Neuronal stem cell (in vitro differentiated cells): ENCODE measurements around the gene XXYLT1.

Experiments
- DNase-seq: peaks from one replicate; pipeline ENCODE4 v3.0.0-alpha.2; 2013; ENCODE audit warnings: low spot score
- H2AFZ ChIP-seq: one replicate; pipeline ENCODE4 v1.6.1; 2013; ENCODE audit warnings: mild to moderate bottlenecking, low read length, inconsistent platforms
- H2AK5ac ChIP-seq: 2 replicates; pipeline ENCODE4 v1.6.1; 2013; ENCODE audit warnings: low read depth, mild to moderate bottlenecking, inconsistent platforms, low read length, moderate library complexity, mixed read lengths
- H2BK120ac ChIP-seq: 2 replicates; pipeline ENCODE4 v1.6.1; 2013; ENCODE audit warnings: low read depth, mild to moderate bottlenecking, inconsistent platforms, low read length, moderate library complexity, mixed read lengths
- H2BK12ac ChIP-seq: one replicate; pipeline ENCODE4 v1.6.1; 2013; ENCODE audit warnings: low read length, inconsistent platforms
- H2BK15ac ChIP-seq: 2 replicates; pipeline ENCODE4 v1.6.1; 2013; ENCODE audit warnings: mild to moderate bottlenecking, low read length, inconsistent platforms, mixed read lengths
- H2BK5ac ChIP-seq: one replicate; pipeline ENCODE4 v1.6.1; 2013; ENCODE audit warnings: inconsistent platforms, mild to moderate bottlenecking, low read length, moderate library complexity
- H3K14ac ChIP-seq: one replicate; pipeline ENCODE4 v1.6.1; 2013; ENCODE audit warnings: low read length, inconsistent platforms
- H3K18ac ChIP-seq: 2 replicates; pipeline ENCODE4 v1.6.1; 2013; ENCODE audit warnings: low read length, inconsistent platforms
- H3K23ac ChIP-seq: 2 replicates; pipeline ENCODE4 v1.6.1; 2013; ENCODE audit warnings: low read depth, mild to moderate bottlenecking, mixed read lengths, low read length, inconsistent platforms; ENCODE audit not compliant: poor library complexity
- H3K27ac ChIP-seq: replicated peaks from 3 replicates; pipeline ENCODE4 v1.5.1; 2013; ENCODE audit warnings: low read length, inconsistent platforms
- H3K27me3 ChIP-seq, 3 experiments: 2 replicates each; pipeline ENCODE4 v1.6.1; 2013; ENCODE audit warnings: low read length in 3 of 3, mild to moderate bottlenecking in 2 of 3, inconsistent platforms in 1 of 3, low read depth in 1 of 3, mixed read lengths in 1 of 3, moderate library complexity in 1 of 3; ENCODE audit not compliant: control insufficient read depth in 3 of 3, insufficient read depth in 3 of 3
- H3K36me3 ChIP-seq, 2 donors: replicated peaks in 1 of 2; 2 replicates each; pipeline ENCODE4 v1.6.1; 2013; ENCODE audit warnings: low read length in 2 of 2; ENCODE audit not compliant: control insufficient read depth in 2 of 2, insufficient read depth in 2 of 2
- H3K4ac ChIP-seq: 2 replicates; pipeline ENCODE4 v1.6.1; 2013; ENCODE audit warnings: inconsistent platforms, mild to moderate bottlenecking, low read length, moderate library complexity
- H3K4me1 ChIP-seq, 2 donors: 1 replicate in 1 of 2; 2 replicates in 1 of 2; pipeline ENCODE4 v1.6.1; 2013; ENCODE audit warnings: low read length in 2 of 2, low read depth in 1 of 2; ENCODE audit not compliant: control insufficient read depth in 2 of 2, insufficient read depth in 1 of 2
- H3K4me2 ChIP-seq: one replicate; pipeline ENCODE4 v1.6.1; 2013; ENCODE audit warnings: mild to moderate bottlenecking, low read length, inconsistent platforms; ENCODE audit not compliant: insufficient read depth, poor library complexity, severe bottlenecking
- H3K4me3 ChIP-seq, 2 donors: 2 replicates each; pipeline ENCODE4 v1.5.1; 2013; ENCODE audit warnings: low read length in 2 of 2, mild to moderate bottlenecking in 2 of 2, inconsistent platforms in 1 of 2, moderate library complexity in 1 of 2
- H3K79me1 ChIP-seq: one replicate; pipeline ENCODE4 v1.6.1; 2013; ENCODE audit warnings: low read depth, mild to moderate bottlenecking, inconsistent platforms, low read length, moderate library complexity
- H3K9ac ChIP-seq: one replicate; pipeline ENCODE4 v1.6.1; 2013; ENCODE audit warnings: mild to moderate bottlenecking, low read depth, low read length, inconsistent platforms; ENCODE audit not compliant: poor library complexity
- H3K9me3 ChIP-seq, 2 donors: replicated peaks in 1 of 2; 2 replicates each; pipeline versions ENCODE3 to v1.6.1; 2013; ENCODE audit warnings: low read length in 2 of 2, mild to moderate bottlenecking in 2 of 2, inconsistent platforms in 1 of 2, low read depth in 1 of 2, mixed read lengths in 1 of 2, moderate library complexity in 1 of 2; ENCODE audit not compliant: control insufficient read depth in 2 of 2, insufficient read depth in 1 of 2
- H4K8ac ChIP-seq: one replicate; pipeline ENCODE4 v1.6.1; 2013; ENCODE audit warnings: low read depth, mild to moderate bottlenecking, inconsistent platforms, low read length, moderate library complexity
- H4K91ac ChIP-seq: one replicate; pipeline ENCODE4 v1.6.1; 2013; ENCODE audit warnings: low read length, low read depth, mild to moderate bottlenecking, inconsistent platforms; ENCODE audit not compliant: poor library complexity
- WGBS, 2 donors: extraction: QIAGEN DNeasy Blood & Tissue Kit; methylation state at CpG; one replicate each; pipeline ENCODE4 v1.1.7; 2013; ENCODE audit warnings: missing lambda C conversion rate in 2 of 2, mixed read lengths in 1 of 2; ENCODE audit not compliant: insufficient read length in 2 of 2, insufficient replicate concordance in 1 of 2; ENCODE audit errors: extremely low coverage in 2 of 2; 5-methylcytosine and 5-hydroxymethylcytosine counted together

Gene XXYLT1

GRCh38 chr3:195203606-195204005 lies 67.4 kb downstream of the XXYLT1 start:
- Histone ChIP-seq H2BK5ac (no peak overlapping the region), H4K8ac (no peak overlapping the region), H2AK5ac (no peak overlapping the region), H4K91ac (no peak overlapping the region), H3K23ac (no peak overlapping the region), H3K36me3 (no peaks in the 10 kb centered on the region), H3K27me3 (no peaks in the 10 kb centered on the region), H2BK12ac (no peak overlapping the region), H2BK120ac (no peak overlapping the region), H3K14ac (no peak overlapping the region), H3K79me1 (peaks cover 8% of the 10 kb centered on the region), H3K4me3 (no peak overlapping the region), H2BK15ac (no peak overlapping the region), H2AFZ (no peak overlapping the region), H3K4me1 (peaks cover 14 to 31% of the 10 kb centered on the region in 2 donors), H3K18ac (no peak overlapping the region), H3K4me2 (no peak overlapping the region), H3K4ac (no peak overlapping the region), H3K9ac (no peak overlapping the region), H3K27ac (no peak overlapping the region), H3K9me3 (peaks cover 3 to 5% of the 10 kb centered on the region in 2 donors)
- no peak for DNase-seq
- WGBS, 2 donors = no CpG with 5 or more reads among the region's 6 CpGs

- no peak overlapping the region for H2AFZ ChIP-seq
- no peak overlapping the region for H3K4me3 ChIP-seq
- no peak overlapping the region for H3K18ac ChIP-seq
- no peaks in the 10 kb centered on the region for H3K79me1 ChIP-seq
- DNase-seq = no peak
- no peak overlapping the region for H4K91ac ChIP-seq
- no peak overlapping the region for H2BK15ac ChIP-seq
- H3K4me2 ChIP-seq = no peak overlapping the region
- H3K4ac ChIP-seq = no peak overlapping the region
- H2BK12ac ChIP-seq = no peak overlapping the region
- no peak overlapping the region for H3K9ac ChIP-seq
- H3K23ac ChIP-seq = no peak overlapping the region
- peaks cover 0 to 5% of the 10 kb centered on the region in 2 donors for H3K9me3 ChIP-seq
- H3K14ac ChIP-seq = no peak overlapping the region
- no peak overlapping the region for H4K8ac ChIP-seq
- no peaks in the 10 kb centered on the region for H3K36me3 ChIP-seq
- H3K4me1 ChIP-seq = peaks cover 15 to 45% of the 10 kb centered on the region in 2 donors
- H2AK5ac ChIP-seq = no peak overlapping the region
- no CpG with 5 or more reads among the region's 3 CpGs for WGBS, 2 donors
- H3K27me3 ChIP-seq = no peaks in the 10 kb centered on the region
- H2BK120ac ChIP-seq = no peak overlapping the region
- H2BK5ac ChIP-seq = no peak overlapping the region
- no peak overlapping the region for H3K27ac ChIP-seq
Measured at GRCh38 chr3:195201295-195201694, 69.7 kb downstream of the XXYLT1 start.

DNA sequence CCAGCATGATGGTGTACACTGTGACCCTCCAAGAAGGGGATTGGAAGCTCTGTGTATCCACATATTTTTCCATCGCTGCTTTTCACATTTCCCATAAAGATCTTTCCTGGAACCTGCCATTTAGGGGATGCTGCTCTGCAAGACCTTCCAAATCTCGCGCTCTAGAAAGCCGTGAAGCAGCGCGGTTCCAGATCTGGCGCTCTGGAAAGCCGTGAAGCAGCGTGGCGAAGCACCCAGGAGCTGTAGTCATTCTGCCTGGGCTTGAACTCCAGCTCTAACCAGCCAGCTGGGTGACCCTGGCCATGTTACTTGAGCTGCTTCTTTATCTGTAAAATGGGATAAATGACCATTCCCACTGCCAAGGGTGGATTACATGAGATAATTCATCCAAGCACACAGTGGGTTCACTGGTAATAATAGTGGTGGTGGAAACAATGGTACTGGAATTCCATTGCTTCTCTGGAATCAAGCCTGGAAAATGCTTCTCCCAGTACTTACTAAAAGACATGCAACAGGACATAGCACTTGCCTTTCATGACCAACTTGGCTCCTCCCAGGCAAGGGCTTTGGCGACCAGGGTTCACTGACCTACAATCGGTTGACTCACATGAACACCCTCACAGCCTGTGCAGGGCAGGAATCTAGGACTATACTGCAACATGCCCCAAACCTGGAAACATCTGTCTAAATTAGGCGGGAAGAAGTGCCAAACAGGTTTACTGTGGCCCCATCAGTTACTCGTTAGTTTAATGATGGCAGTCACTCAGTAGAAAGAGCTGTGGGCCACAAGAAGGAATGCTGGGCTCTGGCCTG lies 70.7 kb downstream of the XXYLT1 start:
- no peaks in the 10 kb centered on the region for H3K27me3 ChIP-seq
- no peak overlapping the region for H4K8ac ChIP-seq
- no peak overlapping the region for H2BK5ac ChIP-seq
- no peak overlapping the region for H3K14ac ChIP-seq
- no peak overlapping the region for H2BK120ac ChIP-seq
- no peak overlapping the region for H3K27ac ChIP-seq
- H4K91ac ChIP-seq = no peak overlapping the region
- H3K79me1 ChIP-seq = no peaks in the 10 kb centered on the region
- H3K4me3 ChIP-seq = no peak overlapping the region
- no CpG with 5 or more reads among the region's 14 CpGs for WGBS, 2 donors
- H3K4me2 ChIP-seq = no peak overlapping the region
- no peak overlapping the region for H2AK5ac ChIP-seq
- H3K36me3 ChIP-seq = no peaks in the 10 kb centered on the region
- no peak overlapping the region for H2BK12ac ChIP-seq
- DNase-seq = no peak
- H2AFZ ChIP-seq = no peak overlapping the region
- H2BK15ac ChIP-seq = no peak overlapping the region
- H3K4me1 ChIP-seq = peaks cover 23 to 51% of the 10 kb centered on the region in 2 donors
- H3K23ac ChIP-seq = no peak overlapping the region
- peaks cover 0 to 5% of the 10 kb centered on the region in 2 donors for H3K9me3 ChIP-seq
- no peak overlapping the region for H3K18ac ChIP-seq
- H3K9ac ChIP-seq = no peak overlapping the region
- H3K4ac ChIP-seq = no peak overlapping the region

DNA sequence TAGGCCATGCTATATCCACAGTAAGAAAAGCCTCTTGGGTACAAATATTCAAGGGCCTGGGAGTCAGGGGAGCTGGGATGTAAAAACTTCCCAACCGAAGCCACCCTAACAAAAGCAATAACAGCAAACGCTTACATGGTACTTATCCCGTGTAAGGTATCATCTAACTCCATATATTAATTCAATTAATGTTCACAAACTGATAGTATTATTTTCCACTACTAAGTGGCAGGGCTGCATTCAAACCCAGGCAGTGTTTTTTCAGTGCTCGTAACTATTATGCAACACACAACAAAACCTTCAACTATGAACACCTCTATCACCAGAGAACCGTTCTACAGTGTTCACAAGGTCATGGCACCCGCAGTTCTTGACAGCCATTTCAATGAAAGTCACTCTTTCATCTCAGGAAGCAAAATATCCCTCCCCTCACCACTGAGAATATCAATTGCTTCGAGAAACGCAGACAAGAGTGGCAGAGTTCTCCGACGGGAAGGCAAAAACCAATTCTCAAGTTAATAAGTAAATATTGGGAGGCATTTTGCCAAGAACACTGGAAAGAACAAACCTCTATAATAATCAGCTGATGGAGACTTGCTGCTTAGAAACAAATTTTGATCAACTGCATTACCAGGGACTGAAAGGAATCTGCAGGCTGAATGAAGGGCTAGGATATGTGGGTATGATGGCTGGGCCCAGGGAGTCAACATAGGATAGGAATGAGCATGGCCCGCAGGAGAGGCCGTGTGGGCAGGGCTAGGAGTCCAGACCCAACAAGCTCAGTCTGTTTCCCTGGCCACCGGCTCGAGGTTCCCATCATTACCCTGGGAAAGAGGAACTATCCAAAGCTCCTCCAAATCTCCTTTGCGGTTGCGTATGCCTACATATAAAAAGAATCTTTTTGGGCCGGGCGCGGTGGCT lies 72.3 kb downstream of the XXYLT1 start:
- Histone ChIP-seq H4K8ac (no peak overlapping the region), H3K27me3 (no peaks in the 10 kb centered on the region), H2BK120ac (no peak overlapping the region), H2AFZ (no peak overlapping the region), H4K91ac (no peak overlapping the region), H3K27ac (no peak overlapping the region), H3K9me3 (peaks cover 0 to 5% of the 10 kb centered on the region in 2 donors), H3K36me3 (no peaks in the 10 kb centered on the region), H3K4me2 (no peak overlapping the region), H3K4me3 (no peak overlapping the region), H3K79me1 (no peaks in the 10 kb centered on the region), H2BK12ac (no peak overlapping the region), H3K9ac (no peak overlapping the region), H3K4me1 (peaks cover 20 to 45% of the 10 kb centered on the region in 2 donors), H3K14ac (no peak overlapping the region), H2AK5ac (no peak overlapping the region), H3K23ac (no peak overlapping the region), H2BK5ac (no peak overlapping the region), H2BK15ac (no peak overlapping the region), H3K4ac (no peak overlapping the region), H3K18ac (no peak overlapping the region)
- no CpG with 5 or more reads among the region's 19 CpGs for WGBS, 2 donors
- DNase-seq = no peak
